ENCODE results near the gene ASS1.

DNA sequence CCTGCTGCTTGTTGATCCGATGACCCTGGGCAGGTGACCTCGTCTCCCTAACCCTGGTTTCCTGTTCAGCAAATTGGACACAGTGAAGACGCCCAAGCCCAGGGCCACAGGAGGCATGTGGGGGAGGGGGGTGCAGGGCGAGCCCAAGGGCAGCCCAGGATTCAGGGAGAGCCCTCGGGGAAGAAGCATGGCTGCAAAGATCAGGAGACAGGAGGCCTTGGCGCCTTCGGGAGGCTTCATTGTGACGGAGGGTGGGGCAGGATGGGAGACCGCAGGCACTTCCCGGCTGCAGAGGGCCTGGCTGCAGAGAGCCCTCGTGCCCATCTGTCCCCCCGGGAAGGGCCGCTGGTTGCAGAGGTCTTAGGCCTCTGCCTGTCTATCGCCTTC is 6.2 kb downstream of the ASS1 start:
- TF ChIP-seq, protein P1, sequence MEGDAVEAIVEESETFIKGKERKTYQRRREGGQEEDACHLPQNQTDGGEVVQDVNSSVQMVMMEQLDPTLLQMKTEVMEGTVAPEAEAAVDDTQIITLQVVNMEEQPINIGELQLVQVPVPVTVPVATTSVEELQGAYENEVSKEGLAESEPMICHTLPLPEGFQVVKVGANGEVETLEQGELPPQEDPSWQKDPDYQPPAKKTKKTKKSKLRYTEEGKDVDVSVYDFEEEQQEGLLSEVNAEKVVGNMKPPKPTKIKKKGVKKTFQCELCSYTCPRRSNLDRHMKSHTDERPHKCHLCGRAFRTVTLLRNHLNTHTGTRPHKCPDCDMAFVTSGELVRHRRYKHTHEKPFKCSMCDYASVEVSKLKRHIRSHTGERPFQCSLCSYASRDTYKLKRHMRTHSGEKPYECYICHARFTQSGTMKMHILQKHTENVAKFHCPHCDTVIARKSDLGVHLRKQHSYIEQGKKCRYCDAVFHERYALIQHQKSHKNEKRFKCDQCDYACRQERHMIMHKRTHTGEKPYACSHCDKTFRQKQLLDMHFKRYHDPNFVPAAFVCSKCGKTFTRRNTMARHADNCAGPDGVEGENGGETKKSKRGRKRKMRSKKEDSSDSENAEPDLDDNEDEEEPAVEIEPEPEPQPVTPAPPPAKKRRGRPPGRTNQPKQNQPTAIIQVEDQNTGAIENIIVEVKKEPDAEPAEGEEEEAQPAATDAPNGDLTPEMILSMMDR (IDR thresholded peaks at IDR 0.05) = no peak
- TF ChIP-seq POLR2A (IDR thresholded peaks at IDR 0.05) = no peak
